NCI-H748 treated with DMSO at 0.1 percent for 48 hours (cell line): ENCODE data around the gene CYP1A1.
A peak's percentile ranks its signal among the peaks of the same experiment; 100 is the strongest.

Experiments used
- DNase-seq: peaks from one replicate; lab custom pipeline; 2025; lab: John Stamatoyannopoulos, UW

CYP1A1 gene

GRCh38 chr15:74695597-74696397 lies 29.5 kb downstream of the CYP1A1 start, which contains the start of gene EDC3:
Gene EDC3 (minus strand): TSS chr15:74696024. CDS start chr15:74675124, 20,900 bp downstream.
- peak; percentile 32 for DNase-seq

- no peak for DNase-seq
Observed at GRCh38 chr15:74692327-74692726, 33.0 kb downstream of the CYP1A1 start.

GRCh38 chr15:74683758-74684157 lies 41.6 kb downstream of the CYP1A1 start:
- no peak for DNase-seq

- no peak for DNase-seq
Observed at GRCh38 chr15:74682954-74683353, 42.4 kb downstream of the CYP1A1 start.

GRCh38 chr15:74680456-74680855 lies 44.9 kb downstream of the CYP1A1 start:
- no peak for DNase-seq

- DNase-seq = no peak
Observed at GRCh38 chr15:74676801-74677200, 48.5 kb downstream of the CYP1A1 start.

- no peak for DNase-seq
Observed at GRCh38 chr15:74674161-74674560, 51.2 kb downstream of the CYP1A1 start.

- no peak for DNase-seq
Observed at GRCh38 chr15:74669627-74670026, 55.7 kb downstream of the CYP1A1 start.
